ENCODE measurements around the gene CCNQ. TPM values are rescaled to one million over a fixed set of nuclear protein-coding genes. Genes with fewer than 3 reads are reported as not detected.
A peak's percentile ranks its signal among the peaks of the same experiment; 100 is the strongest.

Gene CCNQ
- total RNA-seq, 1 donor from 2014 or later = 18.2 TPM

GRCh38 chrX:153572601-153573000, 26.3 kb downstream of the CCNQ start:
- no peak for ATAC-seq

- ATAC-seq = no peak
Observed at GRCh38 chrX:153571534-153571908, 27.4 kb downstream of the CCNQ start.

GRCh38 chrX:153569475-153569874, 29.5 kb downstream of the CCNQ start:
- no peak for ATAC-seq

- no peak for ATAC-seq
Observed at GRCh38 chrX:153568451-153569011, 30.4 kb downstream of the CCNQ start.

- ATAC-seq = no peak
Observed at GRCh38 chrX:153565996-153566580, 32.9 kb downstream of the CCNQ start.

GRCh38 chrX:153564047-153564606, 34.8 kb downstream of the CCNQ start:
- ATAC-seq = no peak

- no peak for ATAC-seq
Observed at GRCh38 chrX:153562546-153562945, 36.4 kb downstream of the CCNQ start.

GRCh38 chrX:153561337-153561736, 37.6 kb downstream of the CCNQ start:
- no peak for ATAC-seq

GRCh38 chrX:153560466-153560865, 38.5 kb downstream of the CCNQ start:
- no peak for ATAC-seq

- no peak for ATAC-seq
Observed at GRCh38 chrX:153560000-153560399, 38.9 kb downstream of the CCNQ start.

GRCh38 chrX:153557618-153558355, 41.2 kb downstream of the CCNQ start:
- no peak for ATAC-seq

- no peak for ATAC-seq
Observed at GRCh38 chrX:153556767-153557166, 42.2 kb downstream of the CCNQ start.

GRCh38 chrX:153554519-153555167, 44.3 kb downstream of the CCNQ start:
- ATAC-seq = peak; percentile 69

- ATAC-seq = no peak
Observed at GRCh38 chrX:153551135-153551534, 47.8 kb downstream of the CCNQ start.

- ATAC-seq = no peak
Observed at GRCh38 chrX:153549807-153550206, 49.1 kb downstream of the CCNQ start.

GRCh38 chrX:153549231-153549630, 49.7 kb downstream of the CCNQ start:
- ATAC-seq = no peak

GRCh38 chrX:153547195-153547594, 51.7 kb downstream of the CCNQ start:
- ATAC-seq = no peak

- ATAC-seq = no peak
Observed at GRCh38 chrX:153546386-153546785, 52.6 kb downstream of the CCNQ start.

GRCh38 chrX:153544727-153545126, 54.2 kb downstream of the CCNQ start:
- ATAC-seq = no peak

- no peak for ATAC-seq
Observed at GRCh38 chrX:153539979-153540358, 59.0 kb downstream of the CCNQ start.

GRCh38 chrX:153539171-153539978, 59.6 kb downstream of the CCNQ start:
- peak; percentile 80 for ATAC-seq

GRCh38 chrX:153538424-153538823, 60.5 kb downstream of the CCNQ start:
- no peak for ATAC-seq

Measured in esophagus mucosa (tissue), 1 donor.